HG02642 (cell line): ENCODE results near the gene PEX26.

Source experiments
- ATAC-seq: cut with Tn5 transposase; IDR thresholded peaks from one replicate; pipeline ENCODE4 v1.9.1; 2021; ENCODE audit warnings: mild to moderate bottlenecking; ENCODE audit not compliant: unreplicated experiment, poor library complexity

PEX26 gene

DNA sequence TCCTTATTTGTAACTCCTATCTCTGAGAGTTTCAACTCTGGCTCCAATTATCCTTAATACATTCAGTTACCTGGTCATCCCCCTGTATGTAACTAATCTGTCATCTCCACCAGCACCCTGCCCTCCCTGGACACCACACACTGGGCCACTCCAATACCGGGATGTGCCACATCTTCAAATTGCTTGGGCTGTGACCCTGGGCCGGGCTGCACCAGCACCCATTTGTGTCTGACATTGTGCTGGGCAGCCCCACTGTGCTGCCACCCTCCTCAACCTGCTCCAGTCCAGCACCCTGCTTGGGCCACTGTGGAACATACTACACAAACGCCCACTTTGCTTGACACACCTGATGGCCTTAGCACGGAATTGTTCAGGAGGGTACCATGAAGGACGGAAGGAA lies 70.0 kb downstream of the PEX26 start:
- ATAC-seq: no peak

DNA sequence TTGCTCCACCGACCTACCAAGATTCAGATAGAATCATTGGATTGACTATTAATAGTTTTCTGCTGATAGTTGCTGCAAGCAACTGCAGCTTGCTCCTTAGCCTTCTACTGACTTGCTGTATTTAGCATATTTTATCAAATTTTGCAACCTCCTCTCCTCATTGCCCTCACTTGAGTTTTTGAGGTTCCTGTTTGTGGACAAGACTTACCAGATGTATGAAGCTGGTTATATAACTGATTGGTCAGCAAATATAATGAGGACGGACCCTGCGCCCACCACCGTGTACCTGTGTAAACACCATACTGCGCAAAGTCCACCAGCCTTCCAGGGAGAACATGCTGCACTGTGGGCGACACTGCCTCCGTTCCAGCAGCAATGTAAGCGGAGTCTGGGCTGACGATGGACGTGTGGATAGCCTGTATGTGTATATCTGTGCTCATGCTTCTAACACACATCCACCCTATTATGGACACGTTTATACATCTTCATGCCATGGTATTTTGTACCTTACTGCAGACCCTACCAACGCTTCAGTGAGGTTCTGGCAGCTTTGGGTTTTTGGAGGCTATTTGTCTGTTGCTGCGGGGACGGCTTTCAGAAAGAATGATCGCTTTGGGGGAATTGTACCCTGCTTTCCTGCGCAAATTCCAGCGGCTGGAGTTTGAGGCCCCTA lies 70.6 kb downstream of the PEX26 start:
- ATAC-seq: no peak

DNA sequence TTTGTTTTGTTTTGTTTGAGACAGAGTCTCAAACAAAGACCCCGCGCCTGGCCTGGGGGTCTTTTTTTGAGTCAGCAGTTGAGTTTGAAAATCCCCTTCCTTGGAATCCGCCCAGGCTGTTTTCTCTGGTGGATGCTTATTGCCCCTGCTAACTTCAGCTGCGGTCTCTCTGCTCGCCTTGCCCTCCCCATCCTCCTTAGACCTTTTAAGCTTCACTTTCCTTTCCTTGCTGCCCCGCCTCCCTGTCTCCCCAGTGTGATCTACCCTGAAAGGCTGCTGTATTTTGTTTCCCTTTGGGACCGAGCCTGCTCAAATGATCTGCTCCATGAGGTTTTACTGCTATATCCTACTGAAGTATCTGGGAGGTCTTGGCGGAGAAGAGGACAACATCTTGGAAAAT lies 74.7 kb downstream of the PEX26 start:
- no peak for ATAC-seq

DNA sequence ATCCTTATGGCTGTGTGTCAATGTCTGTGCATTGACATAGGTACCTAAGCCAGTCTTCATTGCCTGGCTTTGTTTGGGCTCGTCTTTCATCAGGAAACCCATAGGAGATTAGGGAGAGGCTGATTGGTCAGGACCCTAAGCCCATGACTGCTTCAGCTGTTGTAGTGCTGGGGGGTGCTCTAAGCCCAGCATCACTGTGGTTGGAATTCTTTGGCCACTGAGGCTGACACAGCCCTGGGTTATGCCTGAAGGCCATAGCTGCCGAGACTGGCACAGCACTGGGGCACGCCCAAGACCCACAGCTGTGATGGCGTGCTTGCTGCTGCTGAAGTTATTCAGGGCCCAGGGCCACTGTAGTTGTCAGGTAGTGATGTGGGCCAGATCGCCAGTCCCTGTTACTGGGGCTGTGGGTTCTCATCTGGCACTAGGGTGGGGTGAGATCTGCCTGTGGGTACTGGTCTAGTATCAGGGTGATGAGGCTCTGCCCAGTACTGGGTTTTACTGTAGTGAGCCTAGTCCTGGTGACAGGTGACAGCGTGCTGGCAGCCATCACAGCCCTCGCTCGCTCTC lies 77.1 kb downstream of the PEX26 start:
- ATAC-seq: no peak
